GM21526 (cell line): ENCODE data around the gene ZCCHC18.
A peak's percentile ranks its signal among the peaks of the same experiment; 100 is the strongest.
"Not testable (repeated sequence)": the region's sequence is repeated elsewhere in the genome, so short reads cannot be mapped to it uniquely, and the experiment has no call there.

Source experiments
- ATAC-seq: cut with Tn5 transposase; IDR thresholded peaks from one replicate; pipeline ENCODE4 v1.9.1; 2021; ENCODE audit warnings: moderate library complexity; ENCODE audit not compliant: unreplicated experiment, low FRiP score

The ZCCHC18 gene

GRCh38 chrX:104112326-104112951, at the start of gene ZCCHC18:
TSS of gene ZCCHC18 (plus strand) at chrX:104112523. CDS start at chrX:104114112, 1,589 bp downstream.
- peak; percentile 82 for ATAC-seq

- not testable (repeated sequence) for ATAC-seq
Measured at GRCh38 chrX:104062636-104063035, 49.7 kb upstream of the ZCCHC18 start.

GRCh38 chrX:104075778-104076445, 36.4 kb upstream of the ZCCHC18 start, which contains the start of gene TMSB15C:
TSS of gene TMSB15C (minus strand) at chrX:104076236.
- peak; percentile 99 for ATAC-seq

- not testable (repeated sequence) for ATAC-seq
Measured at GRCh38 chrX:104077854-104078253, 34.5 kb upstream of the ZCCHC18 start.

- ATAC-seq: no peak
Measured at GRCh38 chrX:104084063-104084462, 28.3 kb upstream of the ZCCHC18 start.

- ATAC-seq: no peak
Measured at GRCh38 chrX:104084534-104085277, 27.6 kb upstream of the ZCCHC18 start.

GRCh38 chrX:104085477-104085876, 26.8 kb upstream of the ZCCHC18 start:
- no peak for ATAC-seq

GRCh38 chrX:104085919-104086318, 26.4 kb upstream of the ZCCHC18 start:
- ATAC-seq: no peak

GRCh38 chrX:104098151-104098808, 14.0 kb upstream of the ZCCHC18 start:
- ATAC-seq: peak; percentile 90

GRCh38 chrX:104098919-104099318, 13.4 kb upstream of the ZCCHC18 start:
- ATAC-seq: no peak

- no peak for ATAC-seq
Measured at GRCh38 chrX:104104676-104105075, 7.6 kb upstream of the ZCCHC18 start.

GRCh38 chrX:104105330-104106262, 6.7 kb upstream of the ZCCHC18 start:
- no peak for ATAC-seq

GRCh38 chrX:104108955-104109354, 3.4 kb upstream of the ZCCHC18 start:
- ATAC-seq: no peak

- peak; percentile 53 for ATAC-seq
Measured at GRCh38 chrX:104110491-104111240, 1.7 kb upstream of the ZCCHC18 start.

GRCh38 chrX:104113222-104113965, 1.1 kb downstream of the ZCCHC18 start:
- no peak for ATAC-seq

- ATAC-seq: no peak
Measured at GRCh38 chrX:104117759-104118158, 5.4 kb downstream of the ZCCHC18 start.

- no peak for ATAC-seq
Measured at GRCh38 chrX:104118765-104119164, 6.4 kb downstream of the ZCCHC18 start.

GRCh38 chrX:104122829-104123228, 10.5 kb downstream of the ZCCHC18 start:
- no peak for ATAC-seq
